Islet of Langerhans (tissue), 1 donor: ENCODE results near the gene CTNNAL1.
"Not testable (repeated sequence)": the region's sequence is repeated elsewhere in the genome, so short reads cannot be mapped to it uniquely, and the experiment has no call there.

ENCODE experiments used
- FAIRE-seq: peaks from one replicate; lab custom pipeline; 2011; peaks lifted over from hg19 to GRCh38; lab: Jason Lieb, UNC

CTNNAL1 gene

GRCh38 chr9:108921200-108921599 is 92.1 kb downstream of the CTNNAL1 start:
- FAIRE-seq = no peak

GRCh38 chr9:108920401-108920800 is 92.9 kb downstream of the CTNNAL1 start:
- not testable (repeated sequence) for FAIRE-seq

GRCh38 chr9:108919517-108919916 is 93.8 kb downstream of the CTNNAL1 start:
- FAIRE-seq = no peak

GRCh38 chr9:108913391-108913790 is 99.9 kb downstream of the CTNNAL1 start:
- no peak for FAIRE-seq

- no peak for FAIRE-seq
Measured at GRCh38 chr9:108911820-108912219, 101.5 kb downstream of the CTNNAL1 start.

GRCh38 chr9:108910914-108911313 is 102.4 kb downstream of the CTNNAL1 start:
- no peak for FAIRE-seq

GRCh38 chr9:108910402-108910801 is 102.9 kb downstream of the CTNNAL1 start:
- FAIRE-seq = no peak

GRCh38 chr9:108905494-108905893 is 107.8 kb downstream of the CTNNAL1 start:
- no peak for FAIRE-seq

GRCh38 chr9:108904161-108904560 is 109.1 kb downstream of the CTNNAL1 start:
- no peak for FAIRE-seq

- no peak for FAIRE-seq
Measured at GRCh38 chr9:108903420-108904103, 109.7 kb downstream of the CTNNAL1 start.

GRCh38 chr9:108900176-108900575 is 113.1 kb downstream of the CTNNAL1 start:
- no peak for FAIRE-seq

- not testable (repeated sequence) for FAIRE-seq
Measured at GRCh38 chr9:108899023-108899695, 114.1 kb downstream of the CTNNAL1 start.

- FAIRE-seq = no peak
Measured at GRCh38 chr9:108897324-108898096, 115.8 kb downstream of the CTNNAL1 start.

GRCh38 chr9:108894225-108894997 is 118.9 kb downstream of the CTNNAL1 start:
- FAIRE-seq = no peak
